Stimulated activated CD4-positive, alpha-beta T cell treated with anti-CD3 and anti-CD28 coated beads, Interleukin-4, amount 100 ng/mL, for 48 hours (primary cell): ENCODE data around the gene MAST1.
"Not testable (repeated sequence)": the region's sequence is repeated elsewhere in the genome, so short reads cannot be mapped to it uniquely, and the experiment has no call there.

ENCODE experiments used
- DNase-seq, 2 donors: peaks; one replicate each; pipeline ENCODE4 v3.0.0-alpha.2; 2020; ENCODE audit warnings: low read depth in 2 of 2

The MAST1 gene

GRCh38 chr19:12838182-12838885, at the start of gene MAST1:
Gene MAST1 (plus strand): TSS chr19:12838515. CDS start chr19:12838573, 58 bp downstream.
- DNase-seq = peak; percentile 55 to 56

DNA sequence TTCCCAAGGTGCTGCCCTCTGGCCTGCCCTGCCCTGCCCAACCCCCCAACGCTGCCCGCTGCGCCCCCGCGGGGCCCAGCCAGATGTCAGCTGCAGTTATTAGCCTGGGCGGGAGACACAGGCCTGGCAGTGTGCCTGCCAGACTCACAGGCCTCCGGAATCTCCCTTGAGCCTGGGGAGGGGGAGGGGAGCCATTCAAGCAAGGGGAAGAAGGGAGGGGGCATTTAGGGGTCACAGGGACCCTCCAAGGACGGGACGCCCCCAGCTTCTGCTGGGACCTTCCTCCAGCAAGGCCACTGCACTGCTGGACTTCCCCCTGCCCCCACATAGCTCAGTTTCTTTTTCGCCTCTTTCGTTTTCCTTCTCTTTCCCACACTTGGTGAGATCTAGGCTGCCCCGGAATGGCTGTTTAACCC, 49.6 kb upstream of the MAST1 start:
- no peak for DNase-seq

GRCh38 chr19:12789098-12789903, 49.0 kb upstream of the MAST1 start:
- no peak for DNase-seq

DNA sequence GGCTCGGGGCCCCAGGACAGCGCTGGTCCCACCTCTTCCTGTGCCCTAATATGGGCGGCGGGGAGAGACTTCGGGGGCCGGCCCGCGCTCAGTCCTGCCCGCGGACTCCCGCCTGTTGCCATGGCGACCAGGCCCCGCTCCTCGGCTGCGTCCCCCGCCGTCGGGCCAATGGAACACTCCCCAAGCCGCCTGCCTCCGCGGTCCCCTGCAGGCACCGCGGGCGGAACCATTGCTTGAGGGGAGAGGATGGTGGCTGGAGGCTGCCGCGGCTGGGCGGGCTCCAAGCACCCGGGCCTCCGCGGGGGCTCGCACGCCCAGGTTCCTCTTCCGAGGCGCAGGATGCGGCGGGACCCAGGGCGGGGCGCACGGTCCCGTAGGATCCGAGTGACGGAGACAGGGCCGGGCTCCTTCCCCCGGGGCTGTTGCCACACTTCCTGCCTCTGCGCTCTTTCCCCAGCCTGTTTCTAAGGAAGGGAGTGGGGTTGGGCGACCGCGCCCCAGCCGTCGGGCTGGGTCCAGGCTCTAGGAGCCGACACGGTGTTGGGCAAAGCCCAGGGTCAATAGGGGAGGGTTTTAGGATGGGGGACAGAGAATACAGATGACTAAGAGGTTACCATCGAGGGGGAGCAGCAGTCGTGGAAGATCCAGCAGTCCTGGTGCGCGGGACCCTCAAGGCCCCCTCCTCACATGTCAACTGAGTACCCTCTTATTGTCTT, 48.3 kb upstream of the MAST1 start:
- peak; percentile 94 to 97 for DNase-seq

DNA sequence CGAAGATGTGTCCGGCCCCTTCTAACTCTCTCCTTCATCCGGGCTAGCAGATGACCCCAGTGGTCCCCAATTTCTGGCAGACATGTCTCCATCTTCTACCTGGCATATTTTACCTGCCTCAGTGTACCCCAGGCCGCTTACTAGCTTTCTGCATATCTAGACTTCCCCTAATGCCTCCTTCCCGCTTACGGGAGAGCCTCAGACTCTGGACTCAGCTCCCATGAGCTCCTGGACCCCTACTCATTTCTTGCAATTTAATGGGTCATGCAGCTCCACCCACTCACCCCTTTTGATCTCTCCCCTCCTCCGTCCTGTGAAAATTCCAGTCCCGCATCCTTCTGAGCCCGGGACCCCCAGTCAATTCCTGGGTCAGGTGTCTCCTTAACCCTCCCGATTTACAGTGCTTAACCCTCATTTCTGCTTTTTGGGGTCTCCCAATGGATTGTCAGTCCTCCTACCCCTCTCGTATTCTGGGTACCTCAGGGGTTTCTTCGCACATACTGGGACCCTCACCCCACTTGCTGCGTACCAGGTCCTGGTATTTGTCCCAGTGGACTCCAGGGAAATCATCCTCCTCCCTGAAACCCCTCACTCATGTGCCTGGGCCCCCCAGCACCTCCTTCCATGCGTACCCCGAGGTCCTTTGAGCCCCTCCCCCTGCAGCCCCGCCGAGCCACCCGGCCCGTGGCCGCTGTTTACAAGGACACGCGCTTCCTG, 47.5 kb upstream of the MAST1 start:
- DNase-seq = no peak

- DNase-seq = peak; percentile 93 to 95
Observed at GRCh38 chr19:12791345-12792050, 46.8 kb upstream of the MAST1 start, which contains the start of gene JUNB. Gene JUNB (plus strand): TSS chr19:12791486. CDS start chr19:12791772, 286 bp downstream.

- peak; percentile 66 to 70 for DNase-seq
Observed at GRCh38 chr19:12792051-12792852, 46.1 kb upstream of the MAST1 start.

- no peak for DNase-seq
Observed at GRCh38 chr19:12792853-12793289, 45.4 kb upstream of the MAST1 start.

DNA sequence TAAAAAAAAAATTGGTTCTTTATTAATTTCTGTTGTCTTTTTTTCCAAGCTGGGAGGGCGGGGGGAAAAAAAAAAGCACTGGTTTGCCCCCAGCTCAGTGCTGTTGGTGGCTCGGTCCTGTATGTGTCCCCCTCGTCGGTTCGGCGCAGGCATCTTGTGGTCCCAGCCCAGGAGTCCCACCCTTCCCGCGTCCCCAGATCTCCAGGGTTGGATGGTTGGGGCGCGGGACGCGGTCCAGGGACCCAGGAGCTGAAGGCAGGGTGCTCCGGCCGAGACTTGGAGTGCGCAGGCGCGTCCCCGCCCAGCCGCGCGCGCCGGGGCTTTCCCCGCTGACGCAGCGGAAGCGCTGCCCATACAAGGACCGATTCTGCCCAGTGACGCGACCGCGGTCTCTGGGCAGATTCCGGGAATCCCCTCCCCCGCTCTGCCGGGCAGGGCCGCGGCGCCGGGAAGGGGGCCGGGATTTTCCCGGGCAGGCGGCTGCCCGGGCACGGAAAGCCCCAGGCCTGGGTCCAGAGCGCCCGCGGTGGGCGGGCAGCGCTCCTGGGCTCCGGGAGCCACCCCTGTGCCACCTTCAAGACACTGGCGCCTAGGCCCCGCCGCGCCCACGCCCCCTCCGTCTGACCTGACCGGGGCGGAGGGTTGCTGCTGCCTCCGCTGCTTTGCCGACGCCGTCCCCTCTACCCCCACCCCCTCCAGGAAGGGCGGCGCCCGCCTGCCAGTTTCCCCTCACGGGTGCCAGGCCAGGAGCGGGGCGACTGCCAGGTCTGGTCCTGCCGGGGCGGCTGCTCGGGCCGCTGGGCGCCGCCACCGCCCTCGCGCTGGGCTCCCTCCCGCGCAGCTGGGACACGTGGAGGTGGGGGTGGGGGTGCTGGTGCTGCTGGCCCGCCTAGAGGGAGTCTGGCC, 44.8 kb upstream of the MAST1 start:
- DNase-seq = peak; percentile 87 to 88

DNA sequence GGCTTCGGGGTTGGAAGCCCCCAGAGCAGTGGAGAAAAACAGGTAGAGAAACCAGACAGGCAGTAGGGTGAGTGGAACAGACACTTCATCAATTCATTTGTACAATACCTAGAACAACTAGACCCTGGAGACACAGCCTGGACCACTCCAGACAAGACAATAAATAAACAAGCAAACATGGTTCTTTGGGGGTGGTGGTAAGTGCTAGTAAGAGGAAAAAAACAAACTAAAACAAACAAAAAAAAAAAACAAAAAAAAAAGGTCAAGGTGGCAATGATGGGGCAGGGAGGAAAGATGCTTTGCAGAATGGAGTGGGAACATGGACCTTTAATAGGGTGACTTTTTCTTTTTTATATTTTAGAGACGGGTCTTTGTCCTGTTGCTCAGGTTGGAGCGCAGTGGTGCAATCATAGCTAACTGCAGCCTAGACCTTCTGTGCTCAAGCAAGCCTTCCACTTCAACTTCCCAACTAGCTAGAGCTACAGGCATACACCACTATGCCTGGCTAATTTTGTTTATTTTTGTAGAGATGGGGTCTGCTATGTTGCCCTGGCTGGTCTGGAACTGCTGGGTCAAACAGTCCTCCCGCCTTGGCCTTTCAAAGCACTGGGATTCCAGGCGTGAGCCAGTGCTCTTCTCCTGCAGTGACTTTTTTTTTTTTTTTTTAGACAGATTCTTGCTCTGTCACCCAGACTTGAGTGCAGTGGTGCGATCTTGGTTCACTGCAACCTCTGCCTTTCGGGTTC, 43.9 kb upstream of the MAST1 start:
- no peak for DNase-seq

- DNase-seq = no peak
Observed at GRCh38 chr19:12794971-12795381, 43.3 kb upstream of the MAST1 start.

- DNase-seq = peak in 1 of 2 donors; percentile 57
Observed at GRCh38 chr19:12796146-12797071, 41.9 kb upstream of the MAST1 start.

DNA sequence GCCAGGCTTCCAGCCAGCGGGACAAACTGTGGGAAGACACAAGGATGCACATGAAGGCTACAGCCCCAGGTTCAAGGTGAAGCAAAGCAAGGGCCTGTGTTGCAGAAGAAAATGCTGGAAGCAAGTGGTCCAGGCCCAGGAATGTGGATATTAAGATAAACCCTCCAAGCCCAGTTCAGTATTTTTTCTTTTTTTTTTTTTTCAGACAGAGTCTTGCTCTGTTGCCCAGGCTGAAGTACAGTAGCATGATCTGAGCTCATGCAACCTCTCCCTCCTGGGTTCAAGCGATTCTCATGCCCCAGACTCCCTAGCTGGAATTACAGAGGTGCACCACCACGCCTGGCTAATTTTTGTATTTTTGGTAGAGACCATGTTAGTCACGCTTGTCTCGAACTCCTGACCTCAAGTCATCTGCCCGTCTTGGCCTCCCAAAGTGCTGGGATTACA, 41.2 kb upstream of the MAST1 start:
- DNase-seq = no peak

DNA sequence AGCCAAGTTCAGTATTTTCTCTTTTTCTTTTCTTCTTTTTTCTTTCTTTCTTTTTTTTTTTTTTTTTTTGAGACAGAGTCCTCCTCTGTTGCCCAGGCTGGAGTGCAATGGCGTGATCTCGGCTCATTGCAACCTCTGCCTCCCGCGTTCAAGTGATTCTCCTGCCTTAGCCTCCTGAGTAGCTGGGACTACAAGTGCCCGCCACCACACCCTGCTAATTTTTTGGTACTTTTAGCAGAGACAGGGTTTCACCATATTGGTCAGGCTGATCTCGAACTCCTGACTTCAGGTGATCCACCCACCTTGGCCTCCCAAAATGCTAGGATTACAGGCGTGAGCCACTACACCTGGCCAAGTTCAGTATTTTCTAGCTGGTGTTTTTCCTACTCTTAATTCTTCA, 40.7 kb upstream of the MAST1 start:
- DNase-seq = not testable (repeated sequence)

GRCh38 chr19:12799742-12800465, 38.4 kb upstream of the MAST1 start:
- DNase-seq = no peak

DNA sequence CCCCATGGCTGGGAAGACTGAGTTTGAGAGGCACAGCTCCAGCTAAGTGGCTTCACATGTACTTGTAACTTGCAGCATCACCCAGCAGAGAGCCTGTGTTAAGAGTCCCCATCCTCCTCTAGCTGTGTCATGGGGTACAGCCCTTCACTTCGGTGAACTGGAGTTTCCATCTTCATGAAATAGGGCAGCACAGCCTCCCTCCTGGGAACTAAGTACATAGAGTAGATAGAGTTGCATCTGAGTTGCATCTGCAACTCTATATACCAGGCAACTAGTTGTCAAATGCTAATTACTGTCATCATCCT, 37.9 kb upstream of the MAST1 start:
- DNase-seq = no peak
